Fibroblast of skin of back (primary cell): ENCODE results near the gene CORO6. TPM values are rescaled to one million over a fixed set of nuclear protein-coding genes. Genes with fewer than 3 reads are reported as not detected.
"Not testable (repeated sequence)": the region's sequence is repeated elsewhere in the genome, so short reads cannot be mapped to it uniquely, and the experiment has no call there.

Source experiments
- DNase-seq: peaks from one replicate; pipeline ENCODE4 v3.0.0-alpha.2; 2013
- polyA plus RNA-seq, 2 experiments: library from polyadenylated mRNA; unstranded; fragments of 120-200 nt; gene quantifications; one replicate each; pipeline ENCODE4 v1.2.1, GENCODE V29; 2013; ENCODE audit not compliant: insufficient read length in 2 of 2

The CORO6 gene
- 5.2 TPM for polyA plus RNA-seq (2013, experiment 1 of 2; ENCODE audit: insufficient read length)
- polyA plus RNA-seq (2013, experiment 2 of 2; ENCODE audit: insufficient read length): 9.7 TPM

GRCh38 chr17:29622337-29623282 lies at the start of gene CORO6:
TSS of gene CORO6 (minus strand) at chr17:29622912. CDS start at chr17:29621421, 1,491 bp downstream.
- DNase-seq: peak; percentile 52

GRCh38 chr17:29671661-29672060 lies 48.9 kb upstream of the CORO6 start:
- no peak for DNase-seq

GRCh38 chr17:29669266-29669665 lies 46.6 kb upstream of the CORO6 start:
- no peak for DNase-seq

GRCh38 chr17:29667969-29668368 lies 45.3 kb upstream of the CORO6 start:
- DNase-seq: no peak

- no peak for DNase-seq
Measured at GRCh38 chr17:29665481-29665810, 42.7 kb upstream of the CORO6 start.

GRCh38 chr17:29664743-29665480 lies 42.2 kb upstream of the CORO6 start:
- DNase-seq: peak; percentile 86

GRCh38 chr17:29663155-29663554 lies 40.4 kb upstream of the CORO6 start:
- DNase-seq: peak; percentile 51

GRCh38 chr17:29661213-29661612 lies 38.5 kb upstream of the CORO6 start:
- DNase-seq: no peak

GRCh38 chr17:29659155-29659554 lies 36.4 kb upstream of the CORO6 start:
- no peak for DNase-seq

- DNase-seq: no peak
Measured at GRCh38 chr17:29655323-29655722, 32.6 kb upstream of the CORO6 start.

- no peak for DNase-seq
Measured at GRCh38 chr17:29653995-29654714, 31.4 kb upstream of the CORO6 start.

GRCh38 chr17:29652976-29653375 lies 30.3 kb upstream of the CORO6 start:
- no peak for DNase-seq

GRCh38 chr17:29651913-29652312 lies 29.2 kb upstream of the CORO6 start:
- not testable (repeated sequence) for DNase-seq

GRCh38 chr17:29650396-29650795 lies 27.7 kb upstream of the CORO6 start:
- no peak for DNase-seq

GRCh38 chr17:29649359-29649758 lies 26.6 kb upstream of the CORO6 start:
- no peak for DNase-seq

- no peak for DNase-seq
Measured at GRCh38 chr17:29648005-29648404, 25.3 kb upstream of the CORO6 start.

GRCh38 chr17:29645515-29646051 lies 22.9 kb upstream of the CORO6 start:
- peak; percentile 58 for DNase-seq

GRCh38 chr17:29643817-29644160 lies 21.1 kb upstream of the CORO6 start:
- DNase-seq: no peak

- no peak for DNase-seq
Measured at GRCh38 chr17:29642171-29642611, 19.5 kb upstream of the CORO6 start.

- DNase-seq: no peak
Measured at GRCh38 chr17:29640981-29641642, 18.4 kb upstream of the CORO6 start.

GRCh38 chr17:29640413-29640812 lies 17.7 kb upstream of the CORO6 start:
- peak; percentile 81 for DNase-seq

- no peak for DNase-seq
Measured at GRCh38 chr17:29633886-29634285, 11.2 kb upstream of the CORO6 start.
